Measurements from ENCODE around the gene LYVE1. TPM values are rescaled to one million over a fixed set of nuclear protein-coding genes. Genes with fewer than 3 reads are reported as not detected.

The LYVE1 gene
- total RNA-seq, 2 experiments from 2014 or later: not detected

DNA sequence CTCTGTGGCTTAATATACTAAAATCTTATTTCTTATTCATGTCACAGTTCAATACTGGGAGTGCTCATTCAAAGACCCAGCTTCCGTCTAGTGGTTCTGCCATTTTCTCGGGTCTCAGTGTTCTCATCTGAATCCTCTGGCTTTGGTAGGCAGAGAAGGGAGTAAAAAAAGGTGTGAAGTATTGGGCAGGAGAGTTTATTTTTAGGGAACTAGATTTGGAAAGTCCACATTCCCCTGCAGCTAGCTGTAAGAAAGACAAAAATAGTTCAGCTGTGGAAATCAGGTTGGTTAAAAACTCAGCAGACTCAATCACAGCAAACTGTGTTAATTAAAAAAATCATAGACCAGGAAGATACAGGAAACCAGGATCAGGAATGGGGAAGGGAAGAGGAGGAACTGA lies 4.1 kb upstream of the LYVE1 start:
- Mint-ChIP-seq H3K36me3 (ENCODE audit: low read depth) (no peaks in the 10 kb centered on the region), H3K27me3 (peaks cover 5% of the 10 kb centered on the region), H3K27ac (no peak overlapping the region), H3K4me3 (no peak overlapping the region), H3K9me3 (no peaks in the 10 kb centered on the region), H3K4me1 (ENCODE audit: low read depth) (no peaks in the 10 kb centered on the region)
- TF ChIP-seq, protein P1, sequence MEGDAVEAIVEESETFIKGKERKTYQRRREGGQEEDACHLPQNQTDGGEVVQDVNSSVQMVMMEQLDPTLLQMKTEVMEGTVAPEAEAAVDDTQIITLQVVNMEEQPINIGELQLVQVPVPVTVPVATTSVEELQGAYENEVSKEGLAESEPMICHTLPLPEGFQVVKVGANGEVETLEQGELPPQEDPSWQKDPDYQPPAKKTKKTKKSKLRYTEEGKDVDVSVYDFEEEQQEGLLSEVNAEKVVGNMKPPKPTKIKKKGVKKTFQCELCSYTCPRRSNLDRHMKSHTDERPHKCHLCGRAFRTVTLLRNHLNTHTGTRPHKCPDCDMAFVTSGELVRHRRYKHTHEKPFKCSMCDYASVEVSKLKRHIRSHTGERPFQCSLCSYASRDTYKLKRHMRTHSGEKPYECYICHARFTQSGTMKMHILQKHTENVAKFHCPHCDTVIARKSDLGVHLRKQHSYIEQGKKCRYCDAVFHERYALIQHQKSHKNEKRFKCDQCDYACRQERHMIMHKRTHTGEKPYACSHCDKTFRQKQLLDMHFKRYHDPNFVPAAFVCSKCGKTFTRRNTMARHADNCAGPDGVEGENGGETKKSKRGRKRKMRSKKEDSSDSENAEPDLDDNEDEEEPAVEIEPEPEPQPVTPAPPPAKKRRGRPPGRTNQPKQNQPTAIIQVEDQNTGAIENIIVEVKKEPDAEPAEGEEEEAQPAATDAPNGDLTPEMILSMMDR (IDR thresholded peaks at IDR 0.05): no peak
- Histone ChIP-seq H3K27ac (ENCODE audit: low read depth in 1 of 2, low read length in 2 of 2) (no peak overlapping the region), H3K27me3 (ENCODE audit: control insufficient read depth in 1 of 2, insufficient read depth in 2 of 2, low read length in 2 of 2) (no peaks in the 10 kb centered on the region), H3K4me1 (ENCODE audit: insufficient read depth, low read length) (no peaks in the 10 kb centered on the region), H3K4me3 (ENCODE audit: low read length) (no peak overlapping the region), H3K36me3 (ENCODE audit: insufficient read depth, low read length) (no peaks in the 10 kb centered on the region), H3K9me3 (ENCODE audit: control insufficient read depth in 1 of 2, insufficient read depth in 1 of 2, low read length in 2 of 2) (no peaks in the 10 kb centered on the region)
- POLR2A ChIA-PET: no interaction called here
- intact Hi-C loops (cut with DNase I, micrococcal nuclease): no loop called here
- DNase-seq (no peak), ATAC-seq (ENCODE audit: poor library complexity) (no peak)
- CTCF ChIA-PET: no interaction called here

DNA sequence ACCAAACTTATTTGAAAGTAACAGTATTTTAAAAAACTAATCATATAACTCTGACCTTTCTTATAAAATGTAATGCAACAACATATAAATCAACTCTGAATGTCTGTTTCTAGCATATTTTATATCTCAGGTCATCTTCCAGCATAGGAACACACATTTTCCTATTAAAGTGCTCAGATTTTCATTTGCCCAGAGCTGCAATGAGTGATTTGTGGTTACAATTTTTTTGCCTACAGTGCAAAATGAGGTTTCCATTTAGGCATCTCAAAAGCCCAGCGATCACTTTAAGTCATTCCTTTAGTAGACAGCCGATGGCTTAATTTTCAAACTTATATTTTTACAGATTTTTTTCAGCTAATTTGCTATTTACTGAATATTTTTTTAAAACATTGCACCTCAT lies 1.0 kb downstream of the LYVE1 start:
- Histone ChIP-seq H3K27ac (ENCODE audit: low read depth in 1 of 2, low read length in 2 of 2) (no peak overlapping the region), H3K9me3 (ENCODE audit: control insufficient read depth in 1 of 2, insufficient read depth in 1 of 2, low read length in 2 of 2) (no peaks in the 10 kb centered on the region), H3K27me3 (ENCODE audit: control insufficient read depth in 1 of 2, insufficient read depth in 2 of 2, low read length in 2 of 2) (no peaks in the 10 kb centered on the region), H3K4me3 (ENCODE audit: low read length) (no peak overlapping the region), H3K36me3 (ENCODE audit: insufficient read depth, low read length) (no peaks in the 10 kb centered on the region), H3K4me1 (ENCODE audit: insufficient read depth, low read length) (no peaks in the 10 kb centered on the region)
- Mint-ChIP-seq H3K27ac (no peak overlapping the region), H3K9me3 (no peaks in the 10 kb centered on the region), H3K27me3 (peaks cover 5% of the 10 kb centered on the region), H3K4me1 (ENCODE audit: low read depth) (no peaks in the 10 kb centered on the region), H3K36me3 (ENCODE audit: low read depth) (no peaks in the 10 kb centered on the region), H3K4me3 (no peak overlapping the region)
- intact Hi-C loops (cut with DNase I, micrococcal nuclease): no loop called here
- DNase-seq: no peak
- TF ChIP-seq, protein P1 (IDR thresholded peaks at IDR 0.05): no peak
- no peak for ATAC-seq (ENCODE audit: poor library complexity)
- POLR2A ChIA-PET: no interaction called here
- CTCF ChIA-PET: interaction anchor here (1.8 kb wide), 1 partner anchor 26 kb away, joined by 5 read pairs; the partner anchor contains the start of gene RNF141

DNA sequence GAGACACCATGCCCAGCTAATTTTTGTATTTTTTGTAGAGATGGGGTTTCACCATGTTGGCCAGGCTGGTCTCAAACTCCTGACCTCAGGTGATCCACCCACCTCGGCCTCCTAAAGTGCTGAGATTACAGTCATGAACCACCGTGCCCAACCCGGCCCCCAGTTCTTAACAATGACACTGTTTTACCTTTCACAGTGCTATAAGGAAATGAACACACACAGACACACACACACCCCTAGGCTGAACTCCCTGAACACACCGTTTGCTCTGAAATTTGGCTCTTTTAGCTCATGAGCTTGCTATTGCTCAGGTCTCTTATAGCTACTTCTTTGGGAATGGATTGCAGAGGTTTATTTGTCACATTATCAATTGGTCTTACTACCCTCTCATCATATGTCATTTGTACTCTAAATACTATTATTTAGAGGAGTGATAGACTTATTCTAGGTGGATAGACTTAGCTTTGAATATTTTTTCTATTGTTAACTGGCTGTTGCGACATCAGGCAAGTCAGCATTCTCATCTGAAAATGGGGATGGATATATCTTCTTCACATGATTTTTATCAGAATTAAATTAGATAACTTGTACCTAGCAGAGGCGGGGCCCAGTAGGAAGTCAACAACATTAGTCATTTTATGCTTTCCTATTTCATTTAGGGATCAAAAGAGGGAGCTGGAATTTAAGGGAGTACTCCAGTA lies 2.1 kb downstream of the LYVE1 start:
- no peak for DNase-seq
- Histone ChIP-seq H3K27me3 (ENCODE audit: control insufficient read depth in 1 of 2, insufficient read depth in 2 of 2, low read length in 2 of 2) (no peaks in the 10 kb centered on the region), H3K4me3 (ENCODE audit: low read length) (no peak overlapping the region), H3K27ac (ENCODE audit: low read depth in 1 of 2, low read length in 2 of 2) (no peak overlapping the region), H3K36me3 (ENCODE audit: insufficient read depth, low read length) (no peaks in the 10 kb centered on the region), H3K9me3 (ENCODE audit: control insufficient read depth in 1 of 2, insufficient read depth in 1 of 2, low read length in 2 of 2) (no peaks in the 10 kb centered on the region), H3K4me1 (ENCODE audit: insufficient read depth, low read length) (no peaks in the 10 kb centered on the region)
- intact Hi-C loops (cut with DNase I, micrococcal nuclease): no loop called here
- no peak overlapping the region for H3K27ac Mint-ChIP-seq
- POLR2A ChIA-PET: no interaction called here
- H3K9me3 Mint-ChIP-seq: no peaks in the 10 kb centered on the region
- TF ChIP-seq, protein P1 (IDR thresholded peaks at IDR 0.05): no peak
- H3K27me3 Mint-ChIP-seq: no peaks in the 10 kb centered on the region
- H3K4me1 Mint-ChIP-seq (ENCODE audit: low read depth): no peaks in the 10 kb centered on the region
- H3K4me3 Mint-ChIP-seq: no peak overlapping the region
- H3K36me3 Mint-ChIP-seq (ENCODE audit: low read depth): no peaks in the 10 kb centered on the region
- CTCF ChIA-PET: interaction anchor here (1.8 kb wide), 1 partner anchor 25 kb away, joined by 5 read pairs; the partner anchor contains the start of gene RNF141
- no peak for ATAC-seq (ENCODE audit: poor library complexity)

All from CD4-positive, alpha-beta T cell (primary cell).